HepG2 (cell line): Measurements from ENCODE around the gene TEX101. TPM values are rescaled to one million over a fixed set of nuclear protein-coding genes. Genes with fewer than 3 reads are reported as not detected.

Experiments used
- BRD4 ChIP-seq: sonication (generic); formaldehyde crosslinking; IDR thresholded peaks from 2 replicates; pipeline ENCODE4 v1.4.0; 2020; ENCODE audit warnings: missing genetic modification reagents
- DMAP1 ChIP-seq: IDR thresholded peaks from 2 replicates; pipeline ENCODE4 v1.6.1; 2016
- HNRNPLL ChIP-seq: fragments of 200-400 bp; formaldehyde crosslinking; IDR thresholded peaks from 2 replicates; pipeline ENCODE4 v1.6.1; 2017; ENCODE audit warnings: mild to moderate bottlenecking, low read depth, low read length; ENCODE audit not compliant: poor library complexity, severe bottlenecking
- JUNB ChIP-seq: sonication (generic); formaldehyde crosslinking; IDR thresholded peaks from 2 replicates; pipeline ENCODE4 v1.8.0; 2022; ENCODE audit warnings: missing genetic modification reagents, mild to moderate bottlenecking, borderline replicate concordance
- NFE2 ChIP-seq: sonication (generic); formaldehyde crosslinking; IDR thresholded peaks from 2 replicates; pipeline ENCODE4 v1.4.0; 2020; ENCODE audit warnings: missing genetic modification reagents
- NFRKB ChIP-seq: fragments of 450-650 bp; IDR thresholded peaks from 2 replicates; pipeline ENCODE4 v1.6.1; 2017
- RELA ChIP-seq: sonication (generic); formaldehyde crosslinking; IDR thresholded peaks from 2 replicates; pipeline ENCODE4 v1.4.0; 2020; ENCODE audit warnings: missing genetic modification reagents
- SUZ12 ChIP-seq: fragments of 150-350 bp; IDR thresholded peaks from 2 replicates; pipeline ENCODE4 v1.6.1; 2014; ENCODE audit warnings: low read depth, low read length
- TBX2 ChIP-seq: sonication (generic); formaldehyde crosslinking; IDR thresholded peaks from 2 replicates; pipeline ENCODE4 v1.5.0; 2020; ENCODE audit warnings: missing genetic modification reagents, mild to moderate bottlenecking, borderline replicate concordance
- TOE1 ChIP-seq: sonication (generic); formaldehyde crosslinking; IDR thresholded peaks from 2 replicates; pipeline ENCODE4 v1.4.0; 2020; ENCODE audit warnings: mild to moderate bottlenecking, missing genetic modification reagents
- ZNF17 ChIP-seq: sonication (generic); formaldehyde crosslinking; IDR thresholded peaks from 2 replicates; pipeline ENCODE4 v1.5.0; 2020; ENCODE audit warnings: mild to moderate bottlenecking, missing genetic modification reagents
- ZNF644 ChIP-seq: IDR thresholded peaks from 2 replicates; pipeline ENCODE4 v1.6.1; 2016; ENCODE audit warnings: low read depth
- ZNF761 ChIP-seq: sonication (generic); formaldehyde crosslinking; conservative IDR thresholded peaks from 2 replicates; pipeline ENCODE4 v1.4.0; 2020; ENCODE audit warnings: mild to moderate bottlenecking, missing genetic modification reagents
- ZNF782 ChIP-seq: sonication (generic); formaldehyde crosslinking; IDR thresholded peaks from 2 replicates; pipeline ENCODE4 v1.4.0; 2020; ENCODE audit warnings: missing genetic modification reagents, mild to moderate bottlenecking, borderline replicate concordance
- polyA plus RNA-seq, 8 experiments: library from polyadenylated mRNA; depleted of rRNA in 3 of 8; stranded (reverse) in 7 of 8; unstranded in 1 of 8; fragments of >200 nt; fragmentation: Illumina TruSeq in 4 of 8; extraction: Trizol in 4 of 8; gene quantifications; 2 replicates each; pipeline versions ENCODE4 v1.2.1 to v1.2.3, GENCODE V29; 2011 to 2016; ENCODE audit warnings: low read depth in 4 of 8, missing spikeins in 1 of 8, mixed read lengths in 1 of 8; ENCODE audit not compliant: insufficient read depth in 1 of 8
- total RNA-seq, 5 experiments: library from RNA; depleted of rRNA; stranded (reverse); fragments of >200 nt; fragmentation: Illumina TruSeq; extraction: Trizol; gene quantifications; 2 replicates each; pipeline ENCODE4 v1.2.3, GENCODE V29; 2016; ENCODE audit warnings: low read depth in 1 of 5
- TF ChIP-seq, protein P1 (sequence below): sonication (generic); formaldehyde crosslinking; IDR thresholded peaks from 2 replicates; pipeline ENCODE4 v1.8.0; 2022; ENCODE audit warnings: missing genetic modification reagents, mild to moderate bottlenecking, borderline replicate concordance
- TF ChIP-seq, protein P2 (sequence below): sonication (generic); formaldehyde crosslinking; IDR thresholded peaks from 2 replicates; pipeline ENCODE4 v1.5.0; 2020; ENCODE audit warnings: missing genetic modification reagents, mild to moderate bottlenecking, borderline replicate concordance
- TF ChIP-seq, protein P3 (sequence below): sonication (generic); formaldehyde crosslinking; IDR thresholded peaks from 2 replicates; pipeline ENCODE4 v1.5.1; 2020; ENCODE audit warnings: mild to moderate bottlenecking, moderate library complexity, missing genetic modification reagents

Gene TEX101
- total and polyA plus RNA-seq, 2 of the 13 experiments (the other 11 are each of a cell fraction or from before 2014, with no cell fraction given), result not detected

DNA sequence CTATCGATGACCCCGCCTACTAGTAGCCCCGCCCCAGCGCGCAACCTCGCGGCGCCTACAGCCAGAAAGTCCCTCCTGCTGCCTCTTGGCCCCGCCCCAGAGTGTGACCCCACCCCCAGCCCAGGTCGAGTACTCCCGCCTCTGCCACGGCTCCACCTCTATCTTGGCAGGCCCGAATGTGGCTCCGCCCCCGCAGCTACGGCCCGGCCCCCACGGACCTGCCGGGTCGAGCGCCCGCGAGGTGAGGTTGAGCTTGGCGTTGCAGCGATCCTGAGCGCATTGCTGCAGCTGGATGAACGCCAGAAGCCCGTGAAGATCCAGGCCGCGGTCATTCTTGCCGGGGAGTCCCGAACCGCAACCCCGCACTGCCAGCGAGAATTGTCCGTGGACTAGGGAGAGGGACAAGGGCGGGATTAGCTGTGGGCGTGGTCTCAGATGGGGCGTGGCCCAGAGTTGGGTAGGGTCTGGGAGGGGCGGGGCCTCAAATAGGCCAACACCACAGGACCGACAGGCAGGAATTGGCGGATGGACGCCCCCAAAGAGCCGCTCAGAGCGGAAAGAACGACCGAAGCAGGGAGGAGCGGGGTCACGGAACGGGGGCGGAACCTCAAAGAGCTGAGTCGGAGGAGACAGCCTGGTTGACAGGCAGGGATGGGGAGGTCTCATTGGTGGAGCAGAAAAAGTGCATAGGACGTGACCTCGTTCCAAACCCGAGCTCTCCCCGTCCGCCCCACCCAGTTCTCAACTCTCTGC, 48.9 kb downstream of the TEX101 start (continued):
- TF ChIP-seq, protein P1, sequence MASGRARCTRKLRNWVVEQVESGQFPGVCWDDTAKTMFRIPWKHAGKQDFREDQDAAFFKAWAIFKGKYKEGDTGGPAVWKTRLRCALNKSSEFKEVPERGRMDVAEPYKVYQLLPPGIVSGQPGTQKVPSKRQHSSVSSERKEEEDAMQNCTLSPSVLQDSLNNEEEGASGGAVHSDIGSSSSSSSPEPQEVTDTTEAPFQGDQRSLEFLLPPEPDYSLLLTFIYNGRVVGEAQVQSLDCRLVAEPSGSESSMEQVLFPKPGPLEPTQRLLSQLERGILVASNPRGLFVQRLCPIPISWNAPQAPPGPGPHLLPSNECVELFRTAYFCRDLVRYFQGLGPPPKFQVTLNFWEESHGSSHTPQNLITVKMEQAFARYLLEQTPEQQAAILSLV (CRISPR knock-in tag), result peak; percentile 23; the same call in 1 of the 2 replicates
- TF ChIP-seq ZNF644 (CRISPR knock-in tag) (no peak), DMAP1 (CRISPR knock-in tag) (no peak; the same call in 1 of the 2 replicates), TBX2 (CRISPR knock-in tag) (0 out of 2 replicates have a peak, but pooled peaks have one; percentile 10), BRD4 (no peak), JUNB (no peak), SUZ12 (no peak), HNRNPLL (peak; percentile 65), RELA (CRISPR knock-in tag) (no peak), NFE2 (no peak), ZNF17 (no peak), ZNF761 (CRISPR knock-in tag) (no peak), ZNF782 (CRISPR knock-in tag) (no peak; the same call in 1 of the 2 replicates), TOE1 (CRISPR knock-in tag) (no peak), NFRKB (no peak)
- TF ChIP-seq, protein P2, sequence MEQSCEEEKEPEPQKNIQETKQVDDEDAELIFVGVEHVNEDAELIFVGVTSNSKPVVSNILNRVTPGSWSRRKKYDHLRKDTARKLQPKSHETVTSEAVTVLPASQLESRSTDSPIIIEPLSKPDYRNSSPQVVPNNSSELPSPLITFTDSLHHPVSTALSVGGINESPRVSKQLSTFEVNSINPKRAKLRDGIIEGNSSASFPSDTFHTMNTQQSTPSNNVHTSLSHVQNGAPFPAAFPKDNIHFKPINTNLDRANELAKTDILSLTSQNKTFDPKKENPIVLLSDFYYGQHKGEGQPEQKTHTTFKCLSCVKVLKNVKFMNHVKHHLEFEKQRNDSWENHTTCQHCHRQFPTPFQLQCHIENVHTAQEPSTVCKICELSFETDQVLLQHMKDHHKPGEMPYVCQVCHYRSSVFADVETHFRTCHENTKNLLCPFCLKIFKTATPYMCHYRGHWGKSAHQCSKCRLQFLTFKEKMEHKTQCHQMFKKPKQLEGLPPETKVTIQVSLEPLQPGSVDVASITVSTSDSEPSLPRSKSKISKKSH, result no peak
- TF ChIP-seq, protein P3, sequence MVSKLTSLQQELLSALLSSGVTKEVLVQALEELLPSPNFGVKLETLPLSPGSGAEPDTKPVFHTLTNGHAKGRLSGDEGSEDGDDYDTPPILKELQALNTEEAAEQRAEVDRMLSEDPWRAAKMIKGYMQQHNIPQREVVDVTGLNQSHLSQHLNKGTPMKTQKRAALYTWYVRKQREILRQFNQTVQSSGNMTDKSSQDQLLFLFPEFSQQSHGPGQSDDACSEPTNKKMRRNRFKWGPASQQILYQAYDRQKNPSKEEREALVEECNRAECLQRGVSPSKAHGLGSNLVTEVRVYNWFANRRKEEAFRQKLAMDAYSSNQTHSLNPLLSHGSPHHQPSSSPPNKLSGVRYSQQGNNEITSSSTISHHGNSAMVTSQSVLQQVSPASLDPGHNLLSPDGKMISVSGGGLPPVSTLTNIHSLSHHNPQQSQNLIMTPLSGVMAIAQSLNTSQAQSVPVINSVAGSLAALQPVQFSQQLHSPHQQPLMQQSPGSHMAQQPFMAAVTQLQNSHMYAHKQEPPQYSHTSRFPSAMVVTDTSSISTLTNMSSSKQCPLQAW (CRISPR knock-in tag), result peak; percentile 58; the same call in 1 of the 2 replicates
